Hepatocyte (in vitro differentiated cells): ENCODE results near the gene PDZRN4. TPM values are rescaled to one million over a fixed set of nuclear protein-coding genes. Genes with fewer than 3 reads are reported as not detected.

Source experiments
- DNase-seq: peaks from one replicate; pipeline ENCODE4 v3.0.0-alpha.2; 2016; ENCODE audit warnings: low spot score
- H2AFZ ChIP-seq: fragments of 200-600 bp; sonication (generic); 2 replicates; pipeline ENCODE4 v1.6.0; 2016; ENCODE audit warnings: antibody characterized with exemption, mild to moderate bottlenecking
- H3K27ac ChIP-seq: fragments of 200-600 bp; sonication (generic); 2 replicates; pipeline ENCODE4 v1.5.1; 2016; ENCODE audit warnings: mild to moderate bottlenecking
- H3K27me3 ChIP-seq: fragments of 200-600 bp; sonication (generic); 2 replicates; pipeline ENCODE4 v1.6.1; 2016
- H3K36me3 ChIP-seq: fragments of 200-600 bp; sonication (generic); replicated peaks from 2 replicates; pipeline ENCODE4 v1.5.1; 2016; ENCODE audit warnings: low read depth; ENCODE audit not compliant: insufficient read depth
- H3K4me1 ChIP-seq: fragments of 200-600 bp; sonication (generic); 2 replicates; pipeline ENCODE4 v1.5.1; 2016; ENCODE audit warnings: mild to moderate bottlenecking, moderate library complexity; ENCODE audit not compliant: insufficient read depth
- H3K4me2 ChIP-seq: fragments of 200-600 bp; sonication (generic); 2 replicates; pipeline ENCODE4 v1.6.0; 2016
- H3K4me3 ChIP-seq: fragments of 200-600 bp; sonication (generic); 2 replicates; pipeline ENCODE4 v1.5.1; 2016; ENCODE audit warnings: mild to moderate bottlenecking
- H3K79me2 ChIP-seq: fragments of 200-600 bp; sonication (generic); 2 replicates; pipeline ENCODE4 v1.6.0; 2017; ENCODE audit warnings: mild to moderate bottlenecking
- H3K9me2 ChIP-seq: fragments of 200-600 bp; sonication (generic); replicated peaks from 2 replicates; pipeline ENCODE4 v1.6.0; 2017; ENCODE audit warnings: mild to moderate bottlenecking; ENCODE audit not compliant: insufficient read depth
- H3K9me3 ChIP-seq: fragments of 200-600 bp; sonication (generic); 2 replicates; pipeline ENCODE4 v1.5.1; 2016; ENCODE audit warnings: low read depth, mild to moderate bottlenecking
- H4K20me1 ChIP-seq: fragments of 200-600 bp; sonication (generic); 2 replicates; pipeline ENCODE4 v1.6.0; 2016; ENCODE audit warnings: mild to moderate bottlenecking; ENCODE audit not compliant: insufficient read depth, poor library complexity, severe bottlenecking
- EZH2 ChIP-seq: fragments of 200-600 bp; sonication (generic); IDR thresholded peaks from 2 replicates; pipeline ENCODE4 v1.6.1; 2016; ENCODE audit warnings: antibody characterized with exemption, mild to moderate bottlenecking, borderline replicate concordance
- EZH2phosphoT487 ChIP-seq: fragments of 200-600 bp; sonication (generic); IDR thresholded peaks from one replicate; pipeline ENCODE4 v1.6.1; 2018; ENCODE audit warnings: antibody characterized with exemption, mild to moderate bottlenecking, low read depth, moderate library complexity; ENCODE audit not compliant: unreplicated experiment, severe bottlenecking
- WGBS: methylation state at CpG from one replicate; pipeline ENCODE4 v1.1.6; 2016; ENCODE audit warnings: low lambda C conversion rate; ENCODE audit errors: missing lambda C conversion rate; 5-methylcytosine and 5-hydroxymethylcytosine counted together
- polyA plus RNA-seq: library from polyadenylated mRNA; unstranded; fragments of >200 nt; fragmentation: Nextera tagmentation; extraction: Ambion mirVana; gene quantifications from 2 replicates; pipeline ENCODE4 v1.2.1, GENCODE V29; 2016
- total RNA-seq: library from RNA; depleted of rRNA; stranded (reverse); fragments of >200 nt; gene quantifications from 2 replicates; pipeline ENCODE4 v1.2.3, GENCODE V29; 2014
- TF ChIP-seq, protein P1 (sequence below): fragments of 200-600 bp; sonication (generic); IDR thresholded peaks from 2 replicates; pipeline ENCODE4 v1.5.1; 2016; ENCODE audit warnings: antibody characterized with exemption, mild to moderate bottlenecking; ENCODE audit not compliant: poor library complexity

Gene PDZRN4
- total and polyA plus RNA-seq, 2 experiments from 2014 or later, result 2.2 to 2.3 TPM

GRCh38 chr12:41325336-41325735 lies 137.2 kb downstream of the PDZRN4 start:
- H3K27me3 ChIP-seq, result no peaks in the 10 kb centered on the region
- no peak overlapping the region for H3K4me2 ChIP-seq
- no peaks in the 10 kb centered on the region for H3K4me1 ChIP-seq
- H2AFZ ChIP-seq, result no peak overlapping the region
- TF ChIP-seq EZH2phosphoT487 (no peak), EZH2 (no peak)
- TF ChIP-seq, protein P1, sequence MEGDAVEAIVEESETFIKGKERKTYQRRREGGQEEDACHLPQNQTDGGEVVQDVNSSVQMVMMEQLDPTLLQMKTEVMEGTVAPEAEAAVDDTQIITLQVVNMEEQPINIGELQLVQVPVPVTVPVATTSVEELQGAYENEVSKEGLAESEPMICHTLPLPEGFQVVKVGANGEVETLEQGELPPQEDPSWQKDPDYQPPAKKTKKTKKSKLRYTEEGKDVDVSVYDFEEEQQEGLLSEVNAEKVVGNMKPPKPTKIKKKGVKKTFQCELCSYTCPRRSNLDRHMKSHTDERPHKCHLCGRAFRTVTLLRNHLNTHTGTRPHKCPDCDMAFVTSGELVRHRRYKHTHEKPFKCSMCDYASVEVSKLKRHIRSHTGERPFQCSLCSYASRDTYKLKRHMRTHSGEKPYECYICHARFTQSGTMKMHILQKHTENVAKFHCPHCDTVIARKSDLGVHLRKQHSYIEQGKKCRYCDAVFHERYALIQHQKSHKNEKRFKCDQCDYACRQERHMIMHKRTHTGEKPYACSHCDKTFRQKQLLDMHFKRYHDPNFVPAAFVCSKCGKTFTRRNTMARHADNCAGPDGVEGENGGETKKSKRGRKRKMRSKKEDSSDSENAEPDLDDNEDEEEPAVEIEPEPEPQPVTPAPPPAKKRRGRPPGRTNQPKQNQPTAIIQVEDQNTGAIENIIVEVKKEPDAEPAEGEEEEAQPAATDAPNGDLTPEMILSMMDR, result no peak
- H3K9me2 ChIP-seq, result no peaks in the 10 kb centered on the region
- DNase-seq, result no peak
- H3K27ac ChIP-seq, result no peak overlapping the region
- no peak overlapping the region for H3K4me3 ChIP-seq
- H4K20me1 ChIP-seq, result no peaks in the 10 kb centered on the region
- H3K9me3 ChIP-seq, result no peaks in the 10 kb centered on the region
- WGBS, result 90% methylated on average over 3 of the region's 3 CpGs
- H3K36me3 ChIP-seq, result no peaks in the 10 kb centered on the region
- no peaks in the 10 kb centered on the region for H3K79me2 ChIP-seq

DNA sequence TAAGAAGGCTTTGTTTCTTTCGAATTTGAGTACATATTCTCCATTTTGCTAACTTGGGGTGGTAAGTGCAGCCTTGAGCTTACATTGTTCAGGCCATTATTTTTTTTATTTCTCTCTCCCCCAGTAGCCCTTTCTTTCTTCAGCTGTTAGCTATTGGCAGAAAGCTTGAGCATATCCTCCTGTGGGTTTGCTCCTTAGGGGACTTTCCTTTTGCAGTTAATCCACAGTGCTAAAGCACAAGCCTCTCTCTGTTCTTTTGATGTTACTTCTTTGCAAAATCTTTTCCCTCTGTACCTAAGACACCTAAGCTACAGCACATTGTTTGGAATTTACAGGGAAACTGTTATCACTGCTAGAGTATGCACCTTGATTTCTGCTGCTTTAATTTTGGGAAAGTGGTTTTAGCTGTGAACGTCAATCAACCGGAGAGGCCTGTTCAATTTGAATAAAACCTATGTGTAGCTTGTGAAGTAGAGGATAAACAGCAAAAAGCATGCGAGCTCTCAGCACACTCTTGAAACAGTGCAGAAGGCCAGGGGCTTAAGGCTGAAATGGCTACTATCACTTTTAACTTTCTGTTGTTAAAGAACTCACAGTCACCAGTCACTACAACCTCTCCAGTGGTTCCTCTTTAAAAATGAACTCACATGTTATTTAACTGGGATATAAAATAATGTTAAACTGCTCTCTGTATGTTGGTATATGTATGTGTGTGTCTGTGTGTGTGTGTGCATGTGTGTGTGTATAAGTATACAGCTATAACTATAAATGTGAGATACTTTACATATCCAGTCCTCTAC lies 139.2 kb downstream of the PDZRN4 start:
- WGBS, result 36% methylated on average over 4 of the region's 4 CpGs
- no peaks in the 10 kb centered on the region for H3K9me2 ChIP-seq
- H3K4me1 ChIP-seq, result no peaks in the 10 kb centered on the region
- DNase-seq, result no peak
- H3K4me3 ChIP-seq, result no peak overlapping the region
- no peaks in the 10 kb centered on the region for H3K36me3 ChIP-seq
- no peaks in the 10 kb centered on the region for H3K79me2 ChIP-seq
- no peaks in the 10 kb centered on the region for H3K9me3 ChIP-seq
- no peaks in the 10 kb centered on the region for H4K20me1 ChIP-seq
- H3K4me2 ChIP-seq, result no peak overlapping the region
- TF ChIP-seq EZH2phosphoT487, result no peak
- TF ChIP-seq, protein P1, result no peak
- no peak for TF ChIP-seq EZH2
- no peak overlapping the region for H3K27ac ChIP-seq
- no peak overlapping the region for H2AFZ ChIP-seq
- no peaks in the 10 kb centered on the region for H3K27me3 ChIP-seq

- Histone ChIP-seq H3K4me1 (no peaks in the 10 kb centered on the region), H4K20me1 (no peaks in the 10 kb centered on the region), H3K27me3 (no peaks in the 10 kb centered on the region), H3K9me2 (no peaks in the 10 kb centered on the region), H3K79me2 (no peaks in the 10 kb centered on the region), H3K27ac (no peak overlapping the region), H3K4me2 (no peak overlapping the region), H3K36me3 (no peaks in the 10 kb centered on the region), H2AFZ (no peak overlapping the region), H3K9me3 (no peaks in the 10 kb centered on the region), H3K4me3 (no peak overlapping the region)
- TF ChIP-seq, protein P1, result no peak
- no peak for TF ChIP-seq EZH2
- TF ChIP-seq EZH2phosphoT487, result no peak
- no peak for DNase-seq
- WGBS, result 82% methylated on average over 1 of the region's 1 CpG
Measured at GRCh38 chr12:41333974-41334373, 145.9 kb downstream of the PDZRN4 start.
